ENCODE data around the gene REC8.

DNA sequence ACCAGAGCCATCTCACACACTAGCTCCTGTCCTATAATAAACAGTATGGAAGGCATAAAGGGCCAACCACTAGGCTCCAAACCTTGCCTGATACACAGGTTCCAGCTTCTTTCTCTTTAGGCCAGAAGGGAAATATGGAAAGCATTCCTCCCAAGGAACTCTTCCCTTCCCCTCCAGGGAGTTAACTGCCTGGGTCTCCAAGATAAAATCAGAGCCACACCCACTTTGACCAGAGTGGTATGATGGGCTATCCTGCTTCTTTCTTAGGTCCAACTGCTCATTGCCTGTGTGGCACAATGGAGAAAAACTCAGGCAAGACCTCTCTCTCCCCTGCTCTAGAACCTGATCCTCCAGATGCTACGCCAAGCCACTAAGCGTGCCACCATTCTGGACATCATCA, 35.7 kb downstream of the REC8 start:
- TF ChIP-seq, protein P1, sequence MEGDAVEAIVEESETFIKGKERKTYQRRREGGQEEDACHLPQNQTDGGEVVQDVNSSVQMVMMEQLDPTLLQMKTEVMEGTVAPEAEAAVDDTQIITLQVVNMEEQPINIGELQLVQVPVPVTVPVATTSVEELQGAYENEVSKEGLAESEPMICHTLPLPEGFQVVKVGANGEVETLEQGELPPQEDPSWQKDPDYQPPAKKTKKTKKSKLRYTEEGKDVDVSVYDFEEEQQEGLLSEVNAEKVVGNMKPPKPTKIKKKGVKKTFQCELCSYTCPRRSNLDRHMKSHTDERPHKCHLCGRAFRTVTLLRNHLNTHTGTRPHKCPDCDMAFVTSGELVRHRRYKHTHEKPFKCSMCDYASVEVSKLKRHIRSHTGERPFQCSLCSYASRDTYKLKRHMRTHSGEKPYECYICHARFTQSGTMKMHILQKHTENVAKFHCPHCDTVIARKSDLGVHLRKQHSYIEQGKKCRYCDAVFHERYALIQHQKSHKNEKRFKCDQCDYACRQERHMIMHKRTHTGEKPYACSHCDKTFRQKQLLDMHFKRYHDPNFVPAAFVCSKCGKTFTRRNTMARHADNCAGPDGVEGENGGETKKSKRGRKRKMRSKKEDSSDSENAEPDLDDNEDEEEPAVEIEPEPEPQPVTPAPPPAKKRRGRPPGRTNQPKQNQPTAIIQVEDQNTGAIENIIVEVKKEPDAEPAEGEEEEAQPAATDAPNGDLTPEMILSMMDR (IDR thresholded peaks at IDR 0.05; ENCODE audit: borderline replicate concordance, extremely low read depth, low read length, poor library complexity, severe bottlenecking) = no peak
- no peak for TF ChIP-seq EZH2 (IDR thresholded peaks at IDR 0.05; ENCODE audit: borderline replicate concordance, low read depth, low read length, severe bottlenecking)

Measured in DND-41 (cell line).